PC-3 (cell line): Measurements from ENCODE around the gene PHF11. TPM values are rescaled to one million over a fixed set of nuclear protein-coding genes. Genes with fewer than 3 reads are reported as not detected.

Experiments
- ATAC-seq: fragments of 200-7000 bp; cut with Tn5 transposase; 2 replicates; pipeline ENCODE4 v1.9.1; 2020; ENCODE audit warnings: mild to moderate bottlenecking, moderate library complexity
- BruUV-seq: library from RNA; stranded (reverse); fragments of 400-500 nt; replicated peaks from 2 replicates; lab custom pipeline; 2021; lab: Mats Ljungman, UMichigan
- CTCF ChIA-PET: fragments of 300-600 bp; sonication (Branson Sonifier 250); formaldehyde crosslinking; loops from one replicate; lab custom pipeline; 2022; ENCODE audit warnings: antibody characterized with exemption; lab: Charles Lee
- POLR2A ChIA-PET: fragments of 300-600 bp; sonication (Branson Sonifier 250); formaldehyde crosslinking; loops from one replicate; lab custom pipeline; 2022; ENCODE audit warnings: antibody characterized with exemption; ENCODE audit not compliant: unreplicated experiment; lab: Charles Lee
- DNase-seq: peaks from one replicate; pipeline ENCODE4 v3.0.0-alpha.2; 2015
- H2AFZ ChIP-seq: fragments of 300-600 bp; sonication (generic); 2 replicates; pipeline ENCODE4 v1.6.0; 2016; ENCODE audit warnings: antibody characterized with exemption, low read length
- H3F3A ChIP-seq: fragments of 300-600 bp; sonication (generic); one replicate; pipeline ENCODE4 v1.6.0; 2017; ENCODE audit warnings: antibody characterized with exemption, low read length, control low read depth, mild to moderate bottlenecking; ENCODE audit not compliant: unreplicated experiment
- H3K27ac ChIP-seq: fragments of 300-600 bp; sonication (generic); 2 replicates; pipeline ENCODE4 v1.5.1; 2016; ENCODE audit warnings: mild to moderate bottlenecking, low read length
- H3K27me3 ChIP-seq: fragments of 300-600 bp; sonication (generic); 2 replicates; pipeline ENCODE4 v1.6.1; 2016; ENCODE audit warnings: low read length, mixed read lengths
- H3K36me3 ChIP-seq: fragments of 300-600 bp; sonication (generic); 2 replicates; pipeline ENCODE4 v1.6.1; 2016; ENCODE audit warnings: low read depth, mixed run types, low read length, mixed read lengths
- H3K4me1 ChIP-seq: fragments of 300-600 bp; sonication (generic); 2 replicates; pipeline ENCODE4 v1.5.1; 2016; ENCODE audit warnings: low read length; ENCODE audit not compliant: insufficient read depth
- H3K4me2 ChIP-seq: fragments of 300-600 bp; sonication (generic); 2 replicates; pipeline ENCODE4 v1.6.0; 2016; ENCODE audit warnings: low read length
- H3K4me3 ChIP-seq: fragments of 300-600 bp; sonication (generic); 2 replicates; pipeline ENCODE4 v1.5.1; 2016; ENCODE audit warnings: mild to moderate bottlenecking, low read length, mixed read lengths
- H3K79me2 ChIP-seq: fragments of 300-600 bp; sonication (generic); 2 replicates; pipeline ENCODE4 v1.6.1; 2017; ENCODE audit warnings: low read length, mixed read lengths
- H3K9ac ChIP-seq: fragments of 300-600 bp; sonication (generic); 2 replicates; pipeline ENCODE4 v1.6.0; 2016; ENCODE audit warnings: mild to moderate bottlenecking, low read length
- H3K9me2 ChIP-seq: fragments of 300-600 bp; sonication (generic); replicated peaks from 2 replicates; pipeline ENCODE4 v1.6.1; 2016; ENCODE audit warnings: mixed run types, low read length, mixed read lengths
- H3K9me3 ChIP-seq: fragments of 300-600 bp; sonication (generic); 2 replicates; pipeline ENCODE4 v1.6.1; 2016; ENCODE audit warnings: low read length, mixed read lengths
- H4K20me1 ChIP-seq: fragments of 300-600 bp; sonication (generic); 2 replicates; pipeline ENCODE4 v1.6.1; 2016; ENCODE audit warnings: low read length, mixed read lengths
- CTCF ChIP-seq: fragments of 300-600 bp; sonication (generic); conservative IDR thresholded peaks from 2 replicates; pipeline ENCODE4 v1.5.1; 2017; ENCODE audit warnings: antibody characterized with exemption, low read depth, mild to moderate bottlenecking, low read length
- EZH2 ChIP-seq: fragments of 300-600 bp; sonication (generic); IDR thresholded peaks from one replicate; pipeline ENCODE4 v1.6.1; 2017; ENCODE audit warnings: antibody characterized with exemption, mild to moderate bottlenecking, low read length; ENCODE audit not compliant: unreplicated experiment
- EZH2phosphoT487 ChIP-seq: fragments of 300-600 bp; sonication (generic); IDR thresholded peaks from 2 replicates; pipeline ENCODE4 v1.6.1; 2018; ENCODE audit warnings: mild to moderate bottlenecking, antibody characterized with exemption, low read length, borderline replicate concordance
- intact Hi-C: fragments of 100-400 bp; cut with micrococcal nuclease; formaldehyde crosslinking; loops from 2 replicates; pipeline ENCODE4 v1.9.0; 2023
- total RNA-seq: library from RNA; depleted of rRNA; stranded (reverse); fragments of >200 nt; gene quantifications from 2 replicates; pipeline ENCODE4 v1.2.3, GENCODE V29; 2014

PHF11 gene
- total RNA-seq, 1 experiment from 2014 or later: 7.9 TPM

DNA sequence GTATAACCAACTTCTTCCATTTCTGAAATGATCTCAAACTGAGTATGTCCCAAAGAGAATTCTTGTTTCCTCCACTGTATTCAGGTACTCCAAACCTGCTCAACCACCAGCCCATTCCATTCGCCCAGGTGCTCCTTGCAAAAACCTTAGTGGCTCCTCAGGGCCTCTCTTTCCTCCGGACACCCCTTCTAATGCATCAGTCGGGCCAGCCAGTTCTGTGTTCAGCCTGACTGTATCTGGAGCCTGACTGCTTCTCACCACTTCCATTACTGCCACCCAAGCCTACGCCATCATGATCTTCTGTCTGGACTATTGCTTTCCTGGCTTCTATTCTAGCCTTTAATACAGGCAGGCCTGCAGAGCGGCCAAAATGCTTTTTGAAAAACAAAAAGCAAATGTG, 1.5 kb downstream of the PHF11 start:
- Histone ChIP-seq H2AFZ (no peak overlapping the region), H3F3A (no peaks in the 10 kb centered on the region), H3K4me1 (peaks cover 26% of the 10 kb centered on the region), H3K9ac (no peak overlapping the region), H3K79me2 (no peaks in the 10 kb centered on the region), H4K20me1 (no peaks in the 10 kb centered on the region), H3K36me3 (no peaks in the 10 kb centered on the region), H3K9me2 (no peaks in the 10 kb centered on the region), H3K4me3 (no peak overlapping the region), H3K4me2 (no peak overlapping the region), H3K27ac (no peak overlapping the region), H3K27me3 (no peaks in the 10 kb centered on the region), H3K9me3 (no peaks in the 10 kb centered on the region)
- ATAC-seq (no peak), DNase-seq (no peak)
- intact Hi-C loops: loop anchor here (5.0 kb wide), 1 partner anchor 110 kb away; no protein-coding TSS in a partner anchor
- BruUV-seq: no TSS peak
- TF ChIP-seq EZH2phosphoT487 (no peak), EZH2 (no peak), CTCF (no peak)
- ChIA-PET POLR2A (no interaction called here), CTCF (no interaction called here)

- Histone ChIP-seq H3K36me3 (no peaks in the 10 kb centered on the region), H3K4me1 (peaks cover 26% of the 10 kb centered on the region), H3K4me2 (no peak overlapping the region), H2AFZ (no peak overlapping the region), H3K9me2 (no peaks in the 10 kb centered on the region), H4K20me1 (no peaks in the 10 kb centered on the region), H3K9ac (no peak overlapping the region), H3K9me3 (no peaks in the 10 kb centered on the region), H3K79me2 (no peaks in the 10 kb centered on the region), H3K4me3 (no peak overlapping the region), H3K27me3 (no peaks in the 10 kb centered on the region), H3F3A (no peaks in the 10 kb centered on the region), H3K27ac (no peak overlapping the region)
- no TSS peak for BruUV-seq
- intact Hi-C loops: loop anchor here (5.0 kb wide), 1 partner anchor 109 kb away; no protein-coding TSS in a partner anchor
- ChIA-PET CTCF (no interaction called here), POLR2A (no interaction called here)
- DNase-seq (no peak), ATAC-seq (no peak)
- TF ChIP-seq EZH2: no peak
- no peak for TF ChIP-seq CTCF
- TF ChIP-seq EZH2phosphoT487: no peak
These were observed 2.5 kb downstream of the PHF11 start for GRCh38 chr13:49498206-49498605.

DNA sequence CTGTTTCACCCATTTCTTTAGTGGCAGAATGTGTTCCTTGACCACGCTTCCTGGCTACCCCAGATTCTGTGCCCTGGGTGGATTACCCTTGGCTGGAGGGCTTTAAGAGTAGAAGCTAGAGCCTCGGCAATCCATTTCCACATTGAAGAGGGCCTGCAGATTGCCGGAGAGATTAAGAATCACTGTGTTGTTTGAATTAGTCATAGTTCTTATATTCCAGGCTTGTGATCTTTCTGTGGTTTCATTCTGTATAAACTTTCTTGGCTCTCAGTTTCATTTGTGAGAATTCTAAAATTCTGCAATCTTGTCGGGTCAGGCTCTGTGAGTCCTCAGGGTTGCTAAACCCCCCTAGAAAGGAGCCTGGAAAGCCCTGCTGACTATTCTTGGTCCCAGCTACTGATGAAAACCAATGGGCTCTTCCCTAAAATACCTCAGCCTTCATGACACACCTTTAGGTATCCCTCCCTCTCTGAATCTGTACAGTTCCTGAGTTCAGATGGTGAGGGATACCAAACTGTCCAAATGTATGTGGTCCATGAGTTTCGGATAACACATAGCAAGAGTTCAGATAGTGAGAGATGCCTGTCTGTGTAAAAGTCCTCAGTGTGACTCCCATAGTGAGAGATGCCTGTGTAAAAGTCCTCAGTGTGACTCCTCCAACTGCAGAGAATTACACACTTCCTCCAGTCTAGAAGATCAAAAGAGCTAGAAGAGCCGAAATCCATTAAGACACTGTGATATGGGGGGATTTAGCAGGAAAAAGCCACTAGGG, 4.3 kb downstream of the PHF11 start:
- no peaks in the 10 kb centered on the region for H4K20me1 ChIP-seq

More for the DNA sequence above, 4.3 kb downstream of the PHF11 start:
- BruUV-seq: no TSS peak
- H3K27me3 ChIP-seq: no peaks in the 10 kb centered on the region
- no peak overlapping the region for H3K9ac ChIP-seq
- H3F3A ChIP-seq: no peaks in the 10 kb centered on the region
- CTCF ChIA-PET: no interaction called here
- intact Hi-C loops: loop anchor here (5.0 kb wide), 1 partner anchor 107 kb away; no protein-coding TSS in a partner anchor
- POLR2A ChIA-PET: no interaction called here
- H3K27ac ChIP-seq: peak overlapping the region; percentile 23
- ATAC-seq (peak; percentile 42), DNase-seq (peak; percentile 46)
- no peaks in the 10 kb centered on the region for H3K9me3 ChIP-seq
- peaks cover 16% of the 10 kb centered on the region for H3K4me1 ChIP-seq
- H2AFZ ChIP-seq: no peak overlapping the region
- H3K36me3 ChIP-seq: no peaks in the 10 kb centered on the region
- peak overlapping the region; percentile 63 for H3K4me2 ChIP-seq
- H3K4me3 ChIP-seq: no peak overlapping the region
- H3K79me2 ChIP-seq: no peaks in the 10 kb centered on the region
- TF ChIP-seq EZH2phosphoT487 (no peak), CTCF (no peak), EZH2 (no peak)
- H3K9me2 ChIP-seq: no peaks in the 10 kb centered on the region
